HT1080 (cell line): Measurements from ENCODE around the gene STAT5A. TPM values are rescaled to one million over a fixed set of nuclear protein-coding genes. Genes with fewer than 3 reads are reported as not detected.
"Not testable (repeated sequence)": the region's sequence is repeated elsewhere in the genome, so short reads cannot be mapped to it uniquely, and the experiment has no call there.

Source experiments
- DNase-seq: peaks from one replicate; pipeline ENCODE4 v3.0.0-alpha.2; 2015; ENCODE audit warnings: low read depth
- polyA plus RNA-seq, 2 experiments: library from polyadenylated mRNA; depleted of rRNA; stranded (reverse); fragments of >200 nt; gene quantifications; 2 replicates each; pipeline ENCODE4 v1.2.3, GENCODE V29; 2015
- total RNA-seq: library from RNA; depleted of rRNA; stranded (reverse); fragments of >200 nt; shearing (Covaris generic); gene quantifications from 2 replicates; pipeline ENCODE4 v1.2.3, GENCODE V29; 2014; rRNA removed

The STAT5A gene
- 1.1 and 1.7 TPM in 2 replicates for total RNA-seq
- polyA plus RNA-seq (2015; cell fraction: cytosol; rRNA removed), result 1.6 and 1.9 TPM in 2 replicates
- polyA plus RNA-seq (2015; cell fraction: nucleus; rRNA removed), result 3.8 and 4.6 TPM in 2 replicates

DNA sequence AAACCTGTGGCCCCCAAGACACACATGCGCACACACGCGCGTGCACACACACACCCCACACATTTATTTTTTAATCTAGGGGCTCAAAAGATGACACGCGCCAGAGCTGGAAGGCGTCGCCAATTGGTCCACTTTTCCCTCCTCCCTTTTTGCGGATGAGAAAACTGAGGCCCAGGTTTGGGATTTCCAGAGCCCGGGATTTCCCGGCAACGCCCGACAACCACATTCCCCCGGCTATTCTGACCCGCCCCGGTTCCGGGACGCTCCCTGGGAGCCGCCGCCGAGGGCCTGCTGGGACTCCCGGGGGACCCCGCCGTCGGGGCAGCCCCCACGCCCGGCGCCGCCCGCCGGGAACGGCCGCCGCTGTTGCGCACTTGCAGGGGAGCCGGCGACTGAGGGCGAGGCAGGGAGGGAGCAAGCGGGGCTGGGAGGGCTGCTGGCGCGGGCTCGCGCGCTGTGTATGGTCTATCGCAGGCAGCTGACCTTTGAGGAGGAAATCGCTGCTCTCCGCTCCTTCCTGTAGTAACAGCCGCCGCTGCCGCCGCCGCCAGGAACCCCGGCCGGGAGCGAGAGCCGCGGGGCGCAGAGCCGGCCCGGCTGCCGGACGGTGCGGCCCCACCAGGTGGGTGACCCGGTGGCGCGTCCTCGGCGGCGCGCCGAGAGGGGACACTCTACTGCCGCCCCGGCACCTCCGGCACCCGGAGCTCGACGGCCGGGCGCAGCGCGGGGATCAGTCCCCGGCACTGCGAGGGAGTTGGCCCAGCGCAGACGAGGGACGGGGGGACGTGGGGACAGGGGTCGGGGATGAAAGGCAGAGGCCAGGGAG is at the start of gene STAT5A:
TSS of gene STAT5A (plus strand) at position 522 of the 826 bp plus-strand sequence. CDS start 914 bp downstream, outside the sequence.
- no peak for DNase-seq

DNA sequence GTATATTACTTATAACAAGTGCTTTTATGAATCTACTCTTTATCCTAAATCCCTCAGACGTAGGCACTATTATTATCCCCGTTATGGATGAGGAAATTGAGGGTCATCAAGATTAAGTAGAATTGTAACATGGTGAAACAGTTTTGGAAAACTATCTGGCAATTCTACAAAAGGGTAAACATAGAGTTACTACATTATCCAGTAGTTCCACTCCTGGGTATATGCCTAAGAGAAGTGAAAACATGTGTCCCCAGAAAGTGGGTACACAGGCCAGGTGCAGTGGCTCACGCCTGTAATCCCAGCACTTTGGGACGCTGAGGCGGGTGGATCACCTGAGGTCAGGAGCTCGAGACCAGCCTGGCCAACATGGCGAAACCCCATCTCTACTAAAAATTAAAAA is 48.7 kb upstream of the STAT5A start:
- DNase-seq, result not testable (repeated sequence)

DNA sequence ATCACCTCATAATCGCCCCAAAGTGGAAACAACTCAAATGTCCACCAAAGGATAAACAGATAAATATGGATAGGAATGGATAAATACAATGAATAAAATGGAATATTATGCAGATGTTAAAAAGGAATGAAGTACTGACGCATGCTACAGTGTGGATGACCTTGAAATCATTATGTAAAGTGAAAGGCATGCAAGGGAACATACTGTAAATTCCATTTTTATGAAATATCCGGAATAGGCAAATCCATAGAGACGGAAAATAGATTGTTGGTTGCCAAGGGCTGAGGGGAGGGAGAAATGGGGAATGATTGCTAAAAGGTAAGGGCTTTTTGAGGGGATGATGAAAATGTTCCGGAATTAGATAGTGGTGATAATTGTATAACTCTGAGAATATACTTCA is 48.1 kb upstream of the STAT5A start:
- no peak for DNase-seq

DNA sequence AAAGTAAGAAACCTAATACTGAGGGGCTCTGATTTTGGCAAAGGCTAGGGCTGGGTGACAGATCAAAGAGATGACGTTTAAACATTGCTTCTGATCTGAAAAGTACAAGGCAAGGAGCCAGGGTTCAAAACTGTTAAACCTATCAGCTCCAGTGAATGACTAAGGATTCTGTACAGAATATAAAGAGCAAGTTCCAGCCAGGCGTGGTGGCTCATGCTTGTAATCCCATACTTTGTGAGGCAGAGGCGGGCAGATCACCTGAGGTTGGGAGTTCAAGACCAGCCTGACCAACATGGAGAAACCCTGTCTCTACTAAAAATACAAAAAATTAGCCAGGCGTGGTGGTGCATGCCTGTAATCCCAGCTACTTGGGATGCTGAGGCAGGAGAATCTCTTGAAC is 47.4 kb upstream of the STAT5A start:
- not testable (repeated sequence) for DNase-seq

DNA sequence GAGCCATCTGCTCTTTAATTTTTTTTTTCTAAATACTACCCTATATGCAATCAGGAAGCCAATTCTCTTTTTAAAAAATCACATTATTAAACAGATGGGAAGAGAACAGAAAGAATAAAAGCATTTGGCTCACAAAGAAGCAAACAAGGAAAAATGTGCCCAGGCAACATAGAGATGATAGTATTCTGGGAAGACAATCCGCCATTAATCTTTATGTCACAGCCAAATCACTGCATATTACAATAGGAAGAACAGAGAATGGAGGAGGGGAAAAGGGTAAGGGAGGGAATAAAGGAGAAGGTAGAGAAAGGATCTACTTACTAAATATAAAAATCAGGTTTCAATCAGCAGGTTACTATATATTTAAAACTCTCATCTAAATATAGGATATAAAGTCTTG is 46.4 kb upstream of the STAT5A start:
- no peak for DNase-seq

DNA sequence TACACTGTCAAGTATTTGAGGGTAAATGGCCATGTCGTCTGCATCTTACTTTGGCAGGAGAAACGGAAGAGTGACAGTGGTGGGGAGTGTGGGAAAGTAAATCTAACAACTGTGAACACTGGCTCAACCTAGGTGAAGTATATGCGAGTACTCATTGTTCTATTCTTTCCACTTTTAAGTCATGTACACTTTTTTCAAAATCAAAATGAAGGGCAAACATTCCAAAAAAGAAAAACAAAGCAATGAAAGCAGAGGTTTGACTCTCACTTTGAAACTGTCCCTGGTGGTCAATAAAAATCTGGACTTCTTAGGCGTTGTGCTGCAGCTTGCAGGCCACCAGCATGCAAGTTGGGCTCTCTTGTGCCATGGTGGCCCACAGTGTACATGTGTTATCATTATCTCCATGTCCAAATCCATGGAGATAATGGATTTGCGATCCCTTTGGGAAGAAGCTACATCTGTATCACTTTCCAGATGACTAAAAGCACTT is 44.8 kb upstream of the STAT5A start:
- no peak for DNase-seq

DNA sequence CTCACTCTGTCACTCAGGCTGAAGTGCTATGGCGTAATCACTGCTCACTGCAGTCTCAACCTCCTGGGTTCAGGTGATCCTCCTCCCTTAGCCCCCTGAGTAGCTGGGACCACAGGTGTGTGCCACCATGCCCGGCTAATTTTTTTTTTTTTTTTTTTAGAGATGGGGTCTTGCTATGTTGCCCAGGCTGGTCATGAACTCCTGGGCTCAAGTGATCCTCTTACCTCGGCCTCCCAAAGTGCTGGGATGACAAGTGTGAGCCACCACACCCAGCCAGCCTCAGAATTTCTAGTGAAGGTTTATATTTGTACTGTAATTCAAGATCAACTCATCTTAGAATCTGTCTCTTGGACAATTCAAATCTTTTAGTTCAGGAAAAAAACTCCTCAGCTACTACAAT is 44.2 kb upstream of the STAT5A start:
- not testable (repeated sequence) for DNase-seq

DNA sequence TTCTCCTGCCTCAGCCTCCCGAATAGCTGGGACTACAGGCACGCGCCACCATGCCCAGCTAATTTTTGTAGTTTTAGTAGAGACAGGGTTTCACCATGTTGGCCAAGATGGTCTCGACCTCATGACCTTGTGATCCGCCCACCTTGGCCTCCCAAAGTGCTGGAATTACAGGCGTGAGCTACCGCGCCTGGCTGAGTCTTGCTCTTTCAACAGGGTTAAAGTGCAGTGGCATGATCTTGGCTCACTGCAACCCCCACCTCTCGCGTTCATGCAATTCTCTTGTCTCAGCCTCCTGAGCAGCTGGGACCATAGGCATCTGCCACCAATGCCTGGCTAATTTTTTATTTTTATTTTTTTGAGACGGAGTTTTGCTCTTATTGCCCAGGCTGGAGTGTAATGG is 43.1 kb upstream of the STAT5A start:
- DNase-seq, result not testable (repeated sequence)

DNA sequence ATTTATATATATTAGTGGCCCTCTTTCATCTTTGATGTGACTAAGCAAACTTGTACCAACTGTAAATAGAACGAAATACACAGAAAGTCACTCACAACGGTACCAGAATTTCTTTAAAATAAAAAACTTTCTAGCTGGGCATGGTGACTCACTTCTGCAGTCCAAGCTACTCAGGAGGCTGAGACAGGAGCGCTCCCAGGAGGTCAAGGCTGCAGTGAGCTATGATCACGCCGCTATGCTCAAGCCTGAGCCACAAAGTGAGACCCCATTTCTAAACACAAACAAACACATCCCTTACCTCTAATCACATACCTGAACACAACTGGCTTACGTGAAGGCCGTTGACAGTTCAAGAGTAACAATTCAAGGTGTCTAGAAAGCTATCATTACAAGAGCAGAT is 41.8 kb upstream of the STAT5A start:
- DNase-seq, result no peak

DNA sequence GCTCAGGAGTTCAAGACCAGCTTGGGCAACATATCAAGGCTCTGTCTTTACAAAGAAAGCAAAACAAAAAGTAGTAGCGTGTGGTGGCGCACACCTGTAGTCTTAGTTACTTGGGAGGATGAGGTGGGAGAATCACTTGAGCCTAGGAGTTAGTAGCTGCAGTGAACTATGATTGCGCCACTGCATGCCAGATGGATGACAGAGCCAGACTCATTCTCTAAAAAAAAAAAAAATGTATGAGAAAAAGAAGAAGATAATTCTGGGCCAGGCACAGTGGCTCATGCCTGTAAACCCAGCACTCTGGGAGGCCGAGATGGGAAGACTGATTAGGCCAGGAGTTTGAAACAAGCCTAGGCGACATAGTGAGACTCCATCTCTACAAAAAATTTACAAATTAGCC is 40.6 kb upstream of the STAT5A start:
- peak; percentile 83 for DNase-seq

DNA sequence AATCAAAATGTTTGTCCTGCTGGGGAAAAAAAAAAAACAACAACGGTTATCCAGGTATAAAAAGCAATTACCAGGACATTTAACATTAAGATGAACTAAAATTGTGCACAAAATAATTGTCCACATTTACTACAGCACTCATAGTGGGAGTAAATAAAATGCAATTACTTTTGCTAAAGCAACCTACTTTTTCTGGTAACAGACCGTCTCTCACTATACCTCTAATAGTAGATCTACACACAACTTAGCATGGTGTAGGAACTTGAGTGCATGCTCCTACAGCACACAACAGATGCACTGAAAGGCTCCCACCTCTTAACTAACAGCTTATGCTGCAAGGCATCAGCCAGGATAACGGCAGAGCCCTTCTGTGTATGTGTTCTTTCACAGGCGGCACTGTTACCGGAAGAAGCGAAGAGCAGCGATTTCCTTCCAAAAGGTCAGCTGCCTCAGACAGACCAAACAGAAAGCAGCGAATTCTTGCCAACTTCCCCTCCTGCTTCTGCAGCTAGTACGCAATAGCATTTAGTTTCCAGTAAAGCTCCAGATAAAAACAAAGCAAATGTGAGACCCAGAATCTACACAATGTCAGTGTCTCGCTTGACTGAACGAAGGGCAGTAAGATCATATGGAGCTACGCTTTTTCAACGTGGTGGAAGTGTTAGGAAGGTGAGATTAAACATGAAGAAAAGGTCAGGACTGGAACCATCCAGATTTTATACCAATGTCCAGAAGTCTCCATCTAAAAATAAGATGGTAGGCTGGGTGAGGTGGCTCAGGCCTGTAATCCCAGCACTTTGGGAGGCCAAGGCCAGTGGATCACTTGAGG is 39.7 kb upstream of the STAT5A start:
- DNase-seq, result no peak

DNA sequence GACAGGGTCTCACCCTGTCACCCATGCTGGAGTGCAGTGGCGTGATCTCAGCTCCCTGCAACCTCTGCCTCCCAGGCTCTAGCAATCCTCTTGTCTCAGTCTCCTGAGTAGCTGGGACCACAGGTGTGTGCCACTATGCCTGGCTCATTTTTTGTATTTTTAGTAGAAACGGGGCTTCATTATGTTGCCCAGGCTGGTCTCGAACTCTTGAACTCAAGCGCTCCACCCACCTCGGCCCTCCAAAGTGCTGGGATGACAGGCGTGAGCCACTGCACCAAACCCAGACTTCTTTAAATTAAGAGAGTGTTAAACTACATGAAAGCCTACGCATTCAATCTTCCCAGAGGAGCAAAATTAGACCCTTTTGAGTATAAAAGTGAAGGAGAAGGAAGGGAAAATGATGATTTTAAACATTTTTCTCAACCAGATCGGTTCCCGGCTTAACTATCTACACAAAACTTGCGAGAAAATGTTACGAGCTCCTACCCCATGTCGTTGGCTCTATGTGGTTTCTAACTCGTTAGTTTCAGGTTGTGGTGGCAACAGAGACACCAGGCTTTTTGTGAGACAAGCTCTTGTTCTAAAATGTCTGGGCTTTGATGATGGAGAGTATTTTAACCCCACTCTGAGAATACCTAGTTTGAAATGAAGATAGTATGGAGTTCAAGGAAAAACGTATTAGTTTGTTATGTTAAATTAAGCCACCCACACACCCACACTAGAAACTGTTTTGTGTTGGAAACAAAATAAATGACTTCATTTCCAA is 38.4 kb upstream of the STAT5A start:
- no peak for DNase-seq

DNA sequence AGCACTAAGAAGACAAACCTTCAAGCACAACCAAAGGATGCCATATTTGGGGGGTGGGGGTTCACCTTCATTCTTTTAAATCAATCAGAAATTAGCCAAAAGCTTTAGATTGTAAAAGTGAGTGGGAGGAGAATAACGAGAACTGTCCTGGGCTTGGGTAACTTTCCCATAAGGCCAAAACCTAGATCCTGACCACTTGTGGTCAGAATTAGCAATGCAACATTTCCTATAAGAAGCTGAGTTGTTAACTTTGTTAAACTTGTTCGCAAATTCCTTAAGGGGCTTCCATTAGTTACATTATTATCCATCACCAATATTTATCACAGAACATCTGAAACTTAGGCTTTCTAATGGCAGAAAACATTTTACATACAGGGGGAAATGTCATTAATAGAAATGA is 37.2 kb upstream of the STAT5A start:
- no peak for DNase-seq

DNA sequence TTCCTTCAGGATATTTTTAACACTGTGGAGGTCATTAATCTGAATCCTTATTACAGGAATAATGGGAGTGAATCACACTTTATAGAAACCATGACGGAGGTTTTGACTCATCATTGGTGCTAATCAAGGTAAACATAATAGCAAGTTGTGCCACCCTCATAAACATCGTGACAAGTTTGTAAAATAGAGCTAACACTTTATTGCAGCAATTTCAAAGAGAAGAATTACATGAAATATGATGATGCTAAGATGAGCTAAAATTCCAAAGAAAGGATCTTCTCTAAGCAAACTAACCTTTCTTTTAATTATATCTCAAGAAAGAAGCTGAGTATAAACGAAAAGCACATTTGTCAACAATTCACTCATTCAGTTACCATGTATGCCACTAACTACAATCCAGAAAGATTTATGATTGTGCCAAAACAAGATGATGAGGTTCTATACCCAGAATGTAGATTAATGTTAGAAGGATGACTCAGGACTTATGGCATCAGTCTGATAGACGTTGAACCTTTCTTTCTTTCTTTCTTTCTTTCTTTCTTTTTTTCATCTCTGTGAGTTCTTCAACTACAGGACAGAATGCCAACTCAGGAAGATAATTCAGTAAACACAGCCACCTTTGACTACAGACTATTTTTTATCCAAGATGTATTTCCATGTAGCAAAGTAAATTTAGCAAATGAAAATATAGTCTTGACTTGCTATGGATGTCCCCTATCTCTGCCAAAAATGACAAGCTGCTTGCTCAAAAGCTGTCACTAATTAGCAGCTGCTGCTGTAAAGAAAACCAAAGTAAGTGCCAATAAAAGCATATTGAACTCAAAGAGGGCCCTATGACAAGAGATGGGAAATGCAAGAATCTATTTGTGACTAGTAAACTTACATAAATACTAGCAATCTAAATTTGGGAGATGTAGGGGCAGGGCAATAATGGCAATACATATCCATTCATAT is 35.4 kb upstream of the STAT5A start:
- DNase-seq, result no peak

DNA sequence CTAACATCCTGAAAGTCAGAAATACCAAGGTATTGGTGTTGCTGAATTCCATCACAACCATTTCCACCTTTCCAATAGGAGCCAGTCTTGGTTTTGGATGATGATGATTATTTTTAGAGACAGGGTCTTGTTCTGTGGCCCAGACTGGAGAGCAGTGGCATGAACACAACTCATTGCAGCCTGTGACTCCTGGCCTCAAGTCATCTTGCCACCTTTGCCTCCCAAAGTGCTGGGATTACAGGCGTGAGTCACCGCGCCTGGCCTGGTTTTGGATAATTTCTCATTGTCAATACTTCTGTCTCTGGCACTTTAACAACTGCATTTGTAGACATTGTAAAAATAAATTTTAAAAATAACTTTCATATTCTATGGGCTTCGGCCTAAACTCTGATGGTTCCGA is 34.7 kb upstream of the STAT5A start:
- no peak for DNase-seq

DNA sequence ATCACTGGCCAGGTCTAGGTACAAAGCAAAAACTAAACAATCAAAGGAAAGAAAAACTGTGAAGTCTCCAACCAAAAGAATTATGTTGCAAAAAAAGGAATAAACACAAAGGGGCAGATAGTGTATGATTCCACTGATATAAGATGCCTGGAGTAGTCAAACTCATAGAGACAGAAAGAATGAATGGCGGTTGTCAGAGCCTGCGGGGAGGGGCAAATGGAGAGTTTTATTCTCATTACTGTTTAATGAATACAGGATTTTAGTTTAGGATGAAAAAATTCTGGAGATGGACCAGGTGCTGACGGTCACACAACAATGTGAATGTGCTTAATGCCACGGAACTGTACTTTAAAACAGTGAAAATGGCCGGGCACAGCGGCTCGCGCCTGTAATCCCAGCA is 32.9 kb upstream of the STAT5A start:
- no peak for DNase-seq

DNA sequence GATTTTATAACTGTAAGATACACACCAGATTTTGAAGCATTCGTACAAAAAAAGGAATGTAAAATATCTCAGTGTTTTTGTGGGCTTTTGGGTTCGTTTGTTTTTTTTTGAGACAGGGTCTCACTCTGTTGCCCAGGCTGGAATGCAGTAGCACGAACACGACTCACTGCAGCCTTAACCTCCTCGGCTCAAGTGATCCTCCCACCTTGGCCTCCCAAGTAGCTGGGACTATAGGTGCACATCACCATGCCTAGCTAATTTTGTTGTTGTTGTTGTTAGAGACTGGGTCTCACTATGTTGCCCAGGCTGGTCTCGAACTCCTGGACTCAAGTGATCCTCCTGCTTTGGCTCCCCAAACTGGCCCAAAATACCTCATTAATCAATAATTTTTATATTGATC is 28.0 kb upstream of the STAT5A start:
- no peak for DNase-seq

DNA sequence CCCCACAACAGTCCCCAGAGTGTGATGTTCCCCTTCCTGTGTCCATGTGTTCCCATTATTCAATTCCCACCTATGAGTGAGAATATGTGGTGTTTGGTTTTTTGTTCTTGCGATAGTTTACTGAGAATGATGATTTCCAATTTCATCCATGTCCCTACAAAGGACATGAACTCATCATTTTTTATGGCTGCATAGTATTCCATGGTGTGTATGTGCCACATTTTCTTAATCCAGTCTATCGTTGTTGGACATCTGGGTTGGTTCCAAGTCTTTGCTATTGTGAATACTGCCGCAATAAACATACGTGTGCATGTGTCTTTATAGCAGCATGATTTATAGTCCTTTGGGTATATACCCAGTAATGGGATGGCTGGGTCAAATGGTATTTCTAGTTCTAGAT is 23.9 kb upstream of the STAT5A start:
- DNase-seq, result not testable (repeated sequence)

DNA sequence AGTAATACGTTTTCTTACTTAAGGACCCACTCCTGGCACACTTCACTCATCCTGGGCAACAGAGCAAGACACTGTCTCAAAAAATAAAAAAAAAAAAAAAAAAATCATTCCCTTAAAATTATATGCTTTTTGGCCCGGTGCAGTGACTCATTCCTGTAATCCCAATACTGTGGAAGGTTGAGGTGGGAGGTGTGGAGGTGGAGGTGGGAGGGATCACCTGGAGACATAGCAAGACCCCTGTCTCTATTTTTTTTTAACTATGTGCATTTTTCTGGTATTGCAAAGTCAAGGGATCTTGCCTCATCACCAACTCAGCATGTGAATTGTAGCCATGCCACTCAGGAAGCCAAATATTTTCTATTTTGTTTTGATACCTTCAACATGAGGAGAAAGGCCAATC is 21.8 kb upstream of the STAT5A start:
- no peak for DNase-seq
